ENCODE data around the gene CBFA2T2.

CBFA2T2 gene

GRCh38 chr20:33540427-33540826 lies 50.5 kb downstream of the CBFA2T2 start:
- TF ChIP-seq CTCF (IDR thresholded peaks at IDR 0.05; ENCODE audit: low read depth, low read length) = no peak
- DNase-seq (ENCODE audit: low read depth, low spot score) = no peak
- in situ Hi-C loops (cut with HindIII; ENCODE audit: low sequenced_read_pairs) = no loop called here
- no peak overlapping the region for H3K4me3 ChIP-seq (ENCODE audit: low read depth, low read length)

GRCh38 chr20:33541074-33541473 lies 51.2 kb downstream of the CBFA2T2 start:
- TF ChIP-seq CTCF (IDR thresholded peaks at IDR 0.05; ENCODE audit: low read depth, low read length) = no peak
- no peak overlapping the region for H3K4me3 ChIP-seq (ENCODE audit: low read depth, low read length)
- DNase-seq (ENCODE audit: low read depth, low spot score) = no peak
- in situ Hi-C loops (cut with HindIII; ENCODE audit: low sequenced_read_pairs) = no loop called here

- in situ Hi-C loops (cut with HindIII; ENCODE audit: low sequenced_read_pairs) = no loop called here
- no peak overlapping the region for H3K4me3 ChIP-seq (ENCODE audit: low read depth, low read length)
- no peak for DNase-seq (ENCODE audit: low read depth, low spot score)
- no peak for TF ChIP-seq CTCF (IDR thresholded peaks at IDR 0.05; ENCODE audit: low read depth, low read length)
Observed at GRCh38 chr20:33541797-33542196, 51.9 kb downstream of the CBFA2T2 start.

GRCh38 chr20:33545763-33546162 lies 55.9 kb downstream of the CBFA2T2 start:
- in situ Hi-C loops (cut with HindIII; ENCODE audit: low sequenced_read_pairs) = no loop called here
- H3K4me3 ChIP-seq (ENCODE audit: low read depth, low read length) = no peak overlapping the region
- no peak for TF ChIP-seq CTCF (IDR thresholded peaks at IDR 0.05; ENCODE audit: low read depth, low read length)
- no peak for DNase-seq (ENCODE audit: low read depth, low spot score)

GRCh38 chr20:33549229-33549999 lies 59.5 kb downstream of the CBFA2T2 start:
- in situ Hi-C loops (cut with HindIII; ENCODE audit: low sequenced_read_pairs) = no loop called here
- no peak overlapping the region for H3K4me3 ChIP-seq (ENCODE audit: low read depth, low read length)
- no peak for DNase-seq (ENCODE audit: low read depth, low spot score)
- TF ChIP-seq CTCF (IDR thresholded peaks at IDR 0.05; ENCODE audit: low read depth, low read length) = no peak

- no peak for TF ChIP-seq CTCF (IDR thresholded peaks at IDR 0.05; ENCODE audit: low read depth, low read length)
- no peak for DNase-seq (ENCODE audit: low read depth, low spot score)
- H3K4me3 ChIP-seq (ENCODE audit: low read depth, low read length) = no peak overlapping the region
- in situ Hi-C loops (cut with HindIII; ENCODE audit: low sequenced_read_pairs) = no loop called here
Observed at GRCh38 chr20:33551778-33552177, 61.9 kb downstream of the CBFA2T2 start.
